Measurements from ENCODE around the gene BANK1. TPM values are rescaled to one million over a fixed set of nuclear protein-coding genes. Genes with fewer than 3 reads are reported as not detected.

Gene BANK1
- total RNA-seq, 1 experiment from 2014 or later = 1.1 TPM

DNA sequence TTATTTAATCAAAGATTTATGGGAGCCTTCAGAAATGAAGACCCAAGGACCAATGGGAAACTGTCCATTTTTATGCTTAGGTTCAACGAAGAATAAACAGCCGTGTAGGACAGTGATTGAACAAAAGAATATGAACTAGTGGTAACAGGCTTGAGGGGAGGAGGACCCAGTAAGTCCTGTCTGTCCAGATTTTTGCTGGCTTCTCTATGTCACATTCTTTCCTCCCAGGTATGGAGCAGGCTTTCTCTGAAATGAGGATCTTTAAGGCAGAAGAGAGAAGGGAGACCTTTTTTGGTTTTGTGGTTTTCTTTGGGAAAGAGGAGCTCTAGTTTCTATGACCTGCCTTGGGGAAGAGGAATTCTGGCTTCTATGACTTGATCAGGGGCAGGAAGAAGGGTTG, 74.1 kb downstream of the BANK1 start:
- Mint-ChIP-seq H3K27ac (no peak overlapping the region; a peak in 1 of 7 replicates), H3K36me3 (ENCODE audit: insufficient read depth in 1 of 3, low read depth in 3 of 3) (0 out of 7 replicates have a peak, but pooled peaks cover 0 to 2% (median 0%) of the 10 kb centered on the region in 3 experiments), H3K4me3 (no peak overlapping the region), H3K4me1 (no peaks in the 10 kb centered on the region), H3K9me3 (peaks cover 0 to 2% of the 10 kb centered on the region in 2 experiments; a peak in 1 of 5 replicates), H3K27me3 (ENCODE audit: low read depth) (no peaks in the 10 kb centered on the region)
- no peak overlapping the region for H4K8ac ChIP-seq (replicated peaks; ENCODE audit: insufficient read length, low read depth, low read length)
- H4K91ac ChIP-seq (ENCODE audit: insufficient read length, low read depth, low read length) = no peak overlapping the region
- no peak for DNase-seq
- no peak overlapping the region for H2AK5ac ChIP-seq (ENCODE audit: insufficient read length, low read length)
- H3K27ac ChIP-seq (ENCODE audit: insufficient read length, low read depth, low read length) = no peak overlapping the region
- TF ChIP-seq, protein P1, sequence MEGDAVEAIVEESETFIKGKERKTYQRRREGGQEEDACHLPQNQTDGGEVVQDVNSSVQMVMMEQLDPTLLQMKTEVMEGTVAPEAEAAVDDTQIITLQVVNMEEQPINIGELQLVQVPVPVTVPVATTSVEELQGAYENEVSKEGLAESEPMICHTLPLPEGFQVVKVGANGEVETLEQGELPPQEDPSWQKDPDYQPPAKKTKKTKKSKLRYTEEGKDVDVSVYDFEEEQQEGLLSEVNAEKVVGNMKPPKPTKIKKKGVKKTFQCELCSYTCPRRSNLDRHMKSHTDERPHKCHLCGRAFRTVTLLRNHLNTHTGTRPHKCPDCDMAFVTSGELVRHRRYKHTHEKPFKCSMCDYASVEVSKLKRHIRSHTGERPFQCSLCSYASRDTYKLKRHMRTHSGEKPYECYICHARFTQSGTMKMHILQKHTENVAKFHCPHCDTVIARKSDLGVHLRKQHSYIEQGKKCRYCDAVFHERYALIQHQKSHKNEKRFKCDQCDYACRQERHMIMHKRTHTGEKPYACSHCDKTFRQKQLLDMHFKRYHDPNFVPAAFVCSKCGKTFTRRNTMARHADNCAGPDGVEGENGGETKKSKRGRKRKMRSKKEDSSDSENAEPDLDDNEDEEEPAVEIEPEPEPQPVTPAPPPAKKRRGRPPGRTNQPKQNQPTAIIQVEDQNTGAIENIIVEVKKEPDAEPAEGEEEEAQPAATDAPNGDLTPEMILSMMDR (conservative IDR thresholded peaks at IDR 0.05) = no peak
- H3K14ac ChIP-seq (ENCODE audit: insufficient read depth, low read length) = no peak overlapping the region
- H2BK120ac ChIP-seq (ENCODE audit: low read depth, low read length, poor library complexity, severe bottlenecking) = no peak overlapping the region
- no peaks in the 10 kb centered on the region for H3K79me2 ChIP-seq (ENCODE audit: insufficient read depth, low read length)
- H2BK12ac ChIP-seq (ENCODE audit: insufficient read length, low read depth, low read length) = no peak overlapping the region
- H3K23me2 ChIP-seq (ENCODE audit: insufficient read length, low read depth, low read length, poor library complexity, severe bottlenecking) = no peaks in the 10 kb centered on the region
- H2AFZ ChIP-seq (ENCODE audit: low read length) = no peak overlapping the region
- H4K5ac ChIP-seq (ENCODE audit: insufficient read length, low read depth, low read length) = no peak overlapping the region
- no peak overlapping the region for H2BK20ac ChIP-seq (ENCODE audit: low read depth, low read length, poor library complexity, severe bottlenecking)
- H3K9me3 ChIP-seq (ENCODE audit: control insufficient read depth, low read depth, low read length) = no peaks in the 10 kb centered on the region
- H3K27me3 ChIP-seq (ENCODE audit: insufficient read depth, low read length) = no peaks in the 10 kb centered on the region
- no peak overlapping the region for H3K4ac ChIP-seq (ENCODE audit: low read depth, low read length)
- H2BK15ac ChIP-seq (ENCODE audit: low read depth, low read length) = no peak overlapping the region
- WGBS (ENCODE audit: extremely low coverage, insufficient read length, low lambda C conversion rate) = no CpG with 5 or more reads among the region's 2 CpGs
- H2BK5ac ChIP-seq (ENCODE audit: insufficient read length, low read length) = no peak overlapping the region
- no peak overlapping the region for H3K9ac ChIP-seq (ENCODE audit: extremely low read depth, insufficient read length, low read length)
- H3K23ac ChIP-seq (ENCODE audit: insufficient read length, low read depth, low read length) = no peak overlapping the region
- H3K79me1 ChIP-seq (ENCODE audit: insufficient read depth, low read depth, low read length, poor library complexity, severe bottlenecking) = no peaks in the 10 kb centered on the region
- no peaks in the 10 kb centered on the region for H3K4me1 ChIP-seq (ENCODE audit: insufficient read depth, low read length)
- no peak overlapping the region for H3T11ph ChIP-seq (ENCODE audit: low read length)
- H4K20me1 ChIP-seq (ENCODE audit: control insufficient read depth, insufficient read depth, insufficient read length) = no peaks in the 10 kb centered on the region
- no peak overlapping the region for H3K4me2 ChIP-seq (ENCODE audit: insufficient read depth, insufficient read length, low read length)
- no peak overlapping the region for H3K18ac ChIP-seq (ENCODE audit: insufficient read length, low read depth, low read length)
- H3K56ac ChIP-seq (ENCODE audit: insufficient read length, low read depth, low read length) = no peak overlapping the region

Measured in H9 (cell line).